GM18508 (cell line): ENCODE results near the gene ZBTB37.
"Not testable (repeated sequence)": the region's sequence is repeated elsewhere in the genome, so short reads cannot be mapped to it uniquely, and the experiment has no call there.

Experiments used
- ATAC-seq: cut with Tn5 transposase; IDR thresholded peaks from one replicate; pipeline ENCODE4 v1.9.1; 2021; ENCODE audit warnings: moderate number of reproducible peaks; ENCODE audit not compliant: insufficient read depth, unreplicated experiment

Gene ZBTB37

DNA sequence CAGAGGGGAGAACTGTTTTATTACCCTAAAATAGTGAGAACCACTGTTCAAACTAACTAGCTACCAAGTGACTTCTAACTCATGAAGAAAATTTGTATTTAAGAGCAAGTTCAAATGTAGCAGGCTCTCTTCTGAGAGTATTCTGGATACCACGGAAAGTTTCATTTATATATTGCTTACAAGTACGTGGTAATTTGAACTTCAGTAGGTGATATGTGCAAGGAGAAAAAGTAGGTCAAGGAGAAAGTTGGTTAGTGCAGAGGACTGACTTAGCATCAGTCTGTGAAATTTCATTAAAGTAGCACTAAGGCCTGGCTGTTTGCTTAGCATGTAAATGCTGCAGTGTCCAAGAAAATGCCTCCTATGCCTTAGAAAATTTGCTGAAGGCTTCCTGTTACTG, 32.2 kb downstream of the ZBTB37 start:
- no peak for ATAC-seq

GRCh38 chr1:173900992-173901391, 32.8 kb downstream of the ZBTB37 start:
- no peak for ATAC-seq

DNA sequence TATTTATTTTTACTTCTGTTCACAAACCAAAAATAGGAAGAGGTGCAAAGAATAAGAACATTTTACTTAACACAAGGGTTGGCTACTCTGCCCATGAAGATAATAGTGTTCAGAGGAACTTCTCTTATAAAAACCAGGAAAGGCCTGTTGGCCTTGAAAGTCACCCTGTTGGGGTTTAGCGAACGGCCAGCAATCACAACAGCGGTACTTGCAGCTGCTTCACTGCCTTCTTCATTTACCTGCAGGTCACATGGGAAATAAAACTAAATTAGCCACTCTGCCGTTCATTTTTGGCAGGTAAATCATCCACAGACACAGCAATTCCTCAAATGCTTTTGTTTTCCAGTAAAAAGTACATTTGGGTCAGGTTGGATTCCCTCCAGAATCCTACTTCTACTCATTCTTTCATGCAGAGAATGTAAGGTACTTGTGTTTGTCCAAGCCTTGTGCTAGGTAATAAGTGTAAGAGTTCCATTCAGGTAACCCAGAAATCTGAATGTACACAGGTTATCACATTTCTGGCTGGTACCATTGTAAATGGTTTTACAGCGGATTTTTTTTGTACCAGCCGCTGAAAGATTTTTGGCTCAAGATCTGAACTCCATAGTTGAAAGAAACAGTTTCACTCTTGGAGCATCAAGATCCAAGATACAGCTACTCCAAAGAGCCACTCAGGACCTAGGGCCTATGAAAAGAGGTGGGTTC, 35.8 kb downstream of the ZBTB37 start:
- no peak for ATAC-seq

GRCh38 chr1:173913111-173913510, 44.9 kb downstream of the ZBTB37 start:
- no peak for ATAC-seq

DNA sequence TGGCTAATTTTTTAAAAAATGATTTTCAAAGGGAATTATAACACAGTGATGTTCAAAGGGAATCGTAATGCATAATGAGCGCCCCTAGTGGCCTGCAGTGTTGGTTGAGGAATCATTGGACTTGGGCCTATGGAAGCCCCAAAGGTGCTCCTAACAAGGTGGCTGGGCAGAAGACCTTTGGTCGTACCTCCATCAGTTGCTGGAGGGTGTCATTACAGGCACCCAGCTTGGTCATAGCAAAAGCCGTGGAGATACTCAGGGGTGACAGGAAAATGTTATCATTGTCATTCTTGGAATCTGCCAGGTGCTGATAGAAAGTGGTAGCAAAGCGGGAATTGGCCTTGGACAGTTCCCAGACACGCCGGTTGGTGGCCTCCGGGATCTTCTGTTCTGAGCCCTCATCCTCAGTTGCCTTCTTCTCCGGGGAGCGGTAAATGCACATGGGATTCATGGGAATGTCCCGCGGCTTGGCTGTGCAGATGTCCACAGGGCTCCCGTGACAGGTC, 46.2 kb downstream of the ZBTB37 start:
- no peak for ATAC-seq

DNA sequence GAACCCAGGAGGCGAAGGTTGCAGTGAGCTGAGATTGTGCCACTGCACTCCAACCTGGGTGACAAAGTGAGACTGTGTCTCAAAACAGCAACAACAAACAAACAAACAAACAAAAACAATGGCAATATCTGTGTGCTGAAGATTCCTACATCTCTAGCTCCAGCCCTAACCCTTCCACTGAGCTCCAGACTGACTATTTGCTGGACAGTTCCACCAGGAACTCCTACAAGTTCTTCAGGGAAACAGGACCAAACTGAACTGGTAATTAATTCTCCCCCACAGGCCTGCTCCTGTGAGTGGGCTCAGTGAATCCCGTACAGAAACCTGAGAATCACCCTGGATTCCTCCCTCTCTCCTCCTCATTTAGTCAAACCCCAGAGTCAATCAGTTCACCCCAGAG, 47.4 kb downstream of the ZBTB37 start:
- ATAC-seq: no peak

DNA sequence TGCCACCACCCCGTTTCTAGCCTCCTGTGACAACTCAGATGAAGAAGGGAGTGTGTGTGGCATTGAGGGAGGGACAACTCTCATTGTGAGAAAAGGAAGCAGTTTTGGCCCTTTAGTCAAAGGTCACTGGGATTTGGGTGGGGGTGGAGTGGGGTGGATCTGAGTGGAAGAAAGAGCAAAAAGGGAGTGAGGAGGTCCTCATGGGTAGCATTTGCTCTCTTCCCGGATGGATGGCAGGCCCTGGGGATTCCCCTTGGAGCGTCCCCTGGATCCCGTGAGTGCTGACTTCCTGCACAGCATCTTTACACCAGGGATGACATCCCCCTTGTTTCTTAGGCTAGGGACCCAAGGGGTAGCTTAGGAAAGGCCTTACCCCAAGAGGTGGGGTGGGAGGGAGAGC, 48.5 kb downstream of the ZBTB37 start:
- no peak for ATAC-seq

DNA sequence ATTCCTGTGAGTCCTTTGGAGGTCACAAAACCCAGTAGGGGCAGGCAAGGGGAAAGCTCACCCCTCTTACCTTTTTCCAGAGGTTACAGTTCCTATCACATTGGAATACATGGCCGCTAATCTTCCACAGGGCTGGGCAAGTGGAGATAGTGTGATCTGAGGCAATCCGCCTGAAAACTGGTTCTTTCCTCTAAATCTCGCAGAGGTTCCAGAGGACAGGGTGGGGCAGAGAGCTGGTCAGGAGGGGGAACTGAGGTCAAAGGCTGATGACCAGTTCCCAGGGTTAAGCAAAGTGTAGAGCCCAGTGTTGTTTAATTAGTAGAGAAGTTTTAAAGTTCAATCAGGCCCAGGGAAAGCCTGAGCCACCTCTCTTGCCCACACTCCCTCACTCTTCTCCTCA, 49.0 kb downstream of the ZBTB37 start, which contains the start of gene SERPINC1:
Gene SERPINC1, minus strand, starts transcription at position 179 of the 400 bp plus-strand sequence. Its CDS starts 68 bp downstream, at position 111.
- no peak for ATAC-seq

GRCh38 chr1:173917635-173918493, 49.7 kb downstream of the ZBTB37 start:
- ATAC-seq: no peak

DNA sequence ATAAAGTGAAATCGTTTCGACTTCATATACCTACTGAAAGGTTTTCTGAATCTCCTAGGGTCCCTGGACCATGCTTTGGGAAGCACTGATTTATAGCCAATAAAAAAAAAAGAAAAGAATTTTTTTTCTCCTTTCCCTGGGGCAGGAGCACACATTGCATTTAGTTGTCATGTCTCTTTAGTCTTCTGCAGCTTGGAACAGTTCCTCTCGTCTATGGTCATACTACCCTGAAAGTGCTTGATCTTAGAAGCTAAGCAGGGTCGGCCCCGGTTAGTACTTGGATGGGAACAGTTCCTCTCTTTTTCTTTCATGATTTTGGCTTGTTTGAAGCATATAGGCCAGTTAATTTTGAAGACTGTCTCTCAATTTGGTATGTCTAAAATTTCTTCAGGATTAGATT, 52.7 kb downstream of the ZBTB37 start:
- ATAC-seq: no peak

GRCh38 chr1:173925306-173926242, 57.4 kb downstream of the ZBTB37 start:
- ATAC-seq: no peak

DNA sequence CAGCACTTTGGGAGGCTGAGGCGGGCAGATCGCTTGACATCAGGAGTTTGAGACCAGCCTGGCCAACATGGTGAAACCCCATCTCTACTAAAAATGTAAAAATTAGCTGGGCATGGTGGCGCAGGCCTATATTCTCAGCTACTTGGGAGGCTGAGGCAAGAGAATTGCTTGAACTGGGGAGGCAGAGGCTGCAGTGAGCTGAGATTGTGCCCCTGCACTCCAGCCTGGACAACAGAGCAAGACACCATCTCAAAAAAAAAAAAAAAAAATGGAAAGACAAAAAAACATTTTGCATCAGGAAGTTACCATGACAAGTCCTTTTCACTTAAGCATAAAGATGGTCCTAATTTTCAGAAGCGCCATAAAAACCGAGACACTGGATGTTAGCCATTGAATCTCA, 62.4 kb downstream of the ZBTB37 start:
- not testable (repeated sequence) for ATAC-seq

- ATAC-seq: no peak
Observed at GRCh38 chr1:173934440-173934839, 66.3 kb downstream of the ZBTB37 start.

DNA sequence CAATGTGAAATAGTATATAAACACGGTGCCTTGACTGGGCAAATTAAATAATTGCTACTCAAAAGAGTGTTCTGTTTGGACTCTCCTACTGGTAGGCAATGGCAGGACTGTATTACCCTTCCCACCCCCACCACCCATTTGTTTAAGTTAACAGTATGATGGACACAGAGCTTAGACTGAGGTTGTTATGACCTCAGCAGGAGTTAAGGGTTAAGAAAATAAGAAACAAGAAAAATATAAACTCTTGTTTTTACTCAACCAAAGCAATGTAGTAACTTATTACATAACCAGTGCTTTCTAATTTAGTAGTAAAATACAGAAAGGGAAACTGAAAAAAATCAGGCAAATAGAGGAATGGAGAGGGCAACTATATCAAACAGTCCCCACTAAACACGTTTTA, 68.9 kb downstream of the ZBTB37 start:
- ATAC-seq: no peak

- ATAC-seq: no peak
Observed at GRCh38 chr1:173946380-173946921, 78.3 kb downstream of the ZBTB37 start.

GRCh38 chr1:173948594-173948993, 80.4 kb downstream of the ZBTB37 start:
- ATAC-seq: no peak
